H9 (cell line): ENCODE measurements around the gene NIPAL1. TPM values are rescaled to one million over a fixed set of nuclear protein-coding genes. Genes with fewer than 3 reads are reported as not detected.

ENCODE experiments used
- DNase-seq: peaks from one replicate; pipeline ENCODE4 v3.0.0-alpha.2; 2017
- H2AFZ ChIP-seq: one replicate; pipeline ENCODE4 v1.6.1; 2013; ENCODE audit warnings: mild to moderate bottlenecking, low read length, control low read depth, moderate library complexity
- H2AK5ac ChIP-seq: 2 replicates; pipeline ENCODE4 v1.6.1; 2013; ENCODE audit warnings: low read length, control low read depth, mixed read lengths; ENCODE audit not compliant: insufficient read length
- H2BK120ac ChIP-seq: one replicate; pipeline ENCODE4 v1.6.1; 2013; ENCODE audit warnings: low read depth, mild to moderate bottlenecking, low read length, control low read depth, inconsistent platforms; ENCODE audit not compliant: poor library complexity, severe bottlenecking
- H2BK12ac ChIP-seq: 2 replicates; pipeline ENCODE4 v1.6.1; 2013; ENCODE audit warnings: low read length, control low read depth, mixed read lengths, low read depth; ENCODE audit not compliant: insufficient read length
- H2BK15ac ChIP-seq: 2 replicates; pipeline ENCODE4 v1.6.1; 2013; ENCODE audit warnings: low read depth, low read length, control low read depth
- H2BK20ac ChIP-seq: one replicate; pipeline ENCODE4 v1.6.1; 2013; ENCODE audit warnings: low read depth, mild to moderate bottlenecking, low read length, control low read depth, inconsistent platforms; ENCODE audit not compliant: poor library complexity, severe bottlenecking
- H2BK5ac ChIP-seq: 2 replicates; pipeline ENCODE4 v1.6.1; 2013; ENCODE audit warnings: low read length, control low read depth, mixed read lengths; ENCODE audit not compliant: insufficient read length
- H3K14ac ChIP-seq: 2 replicates; pipeline ENCODE4 v1.6.1; 2013; ENCODE audit warnings: low read length, control low read depth; ENCODE audit not compliant: insufficient read depth
- H3K18ac ChIP-seq: 2 replicates; pipeline ENCODE4 v1.6.1; 2013; ENCODE audit warnings: low read depth, mild to moderate bottlenecking, mixed read lengths, low read length, control low read depth; ENCODE audit not compliant: insufficient read length
- H3K23ac ChIP-seq: 2 replicates; pipeline ENCODE4 v1.6.1; 2013; ENCODE audit warnings: low read length, control low read depth, mixed read lengths, low read depth; ENCODE audit not compliant: insufficient read length
- H3K23me2 ChIP-seq: 2 replicates; pipeline ENCODE4 v1.6.1; 2013; ENCODE audit warnings: low read depth, mild to moderate bottlenecking, mixed read lengths, low read length, control low read depth; ENCODE audit not compliant: insufficient read length, poor library complexity, severe bottlenecking
- H3K27ac ChIP-seq: 2 replicates; pipeline ENCODE4 v1.5.1; 2013; ENCODE audit warnings: low read length, control low read depth, mixed read lengths, low read depth; ENCODE audit not compliant: insufficient read length
- H3K27me3 ChIP-seq: 2 replicates; pipeline ENCODE4 v1.6.1; 2013; ENCODE audit warnings: low read length, control low read depth, inconsistent platforms; ENCODE audit not compliant: insufficient read depth
- H3K4ac ChIP-seq: 2 replicates; pipeline ENCODE4 v1.6.1; 2013; ENCODE audit warnings: low read depth, mild to moderate bottlenecking, control low read depth, inconsistent platforms, low read length, moderate library complexity
- H3K4me1 ChIP-seq: 2 replicates; pipeline ENCODE4 v1.6.1; 2013; ENCODE audit warnings: low read length, control low read depth, inconsistent platforms; ENCODE audit not compliant: insufficient read depth
- H3K4me2 ChIP-seq: 2 replicates; pipeline ENCODE4 v1.6.1; 2013; ENCODE audit warnings: low read length, control low read depth, mixed read lengths; ENCODE audit not compliant: insufficient read length, insufficient read depth
- H3K56ac ChIP-seq: 2 replicates; pipeline ENCODE4 v1.6.1; 2013; ENCODE audit warnings: low read depth, mild to moderate bottlenecking, mixed read lengths, low read length, control low read depth; ENCODE audit not compliant: insufficient read length
- H3K79me1 ChIP-seq: 2 replicates; pipeline ENCODE4 v1.6.1; 2013; ENCODE audit warnings: low read depth, mild to moderate bottlenecking, moderate library complexity, low read length, control low read depth, inconsistent platforms; ENCODE audit not compliant: insufficient read depth, poor library complexity, severe bottlenecking
- H3K79me2 ChIP-seq: 2 replicates; pipeline ENCODE4 v1.6.1; 2013; ENCODE audit warnings: low read length, control low read depth, inconsistent platforms; ENCODE audit not compliant: insufficient read depth
- H3K9ac ChIP-seq: 2 replicates; pipeline ENCODE4 v1.6.1; 2013; ENCODE audit warnings: low read length, control low read depth, mixed read lengths; ENCODE audit not compliant: insufficient read length; ENCODE audit errors: extremely low read depth
- H3K9me3 ChIP-seq: one replicate; pipeline ENCODE4 v1.6.1; 2013; ENCODE audit warnings: low read depth, low read length, inconsistent platforms; ENCODE audit not compliant: control insufficient read depth
- H3T11ph ChIP-seq: one replicate; pipeline ENCODE4 v1.6.1; 2013; ENCODE audit warnings: mild to moderate bottlenecking, low read length, control low read depth, inconsistent platforms
- H4K20me1 ChIP-seq: one replicate; pipeline ENCODE4 v1.6.1; 2013; ENCODE audit not compliant: control insufficient read depth, insufficient read length, insufficient read depth
- H4K5ac ChIP-seq: 2 replicates; pipeline ENCODE4 v1.6.1; 2013; ENCODE audit warnings: low read depth, mild to moderate bottlenecking, mixed read lengths, low read length, control low read depth; ENCODE audit not compliant: insufficient read length
- H4K8ac ChIP-seq: replicated peaks from 2 replicates; pipeline ENCODE4 v1.6.1; 2013; ENCODE audit warnings: low read length, control low read depth, mixed read lengths, low read depth; ENCODE audit not compliant: insufficient read length
- H4K91ac ChIP-seq: 2 replicates; pipeline ENCODE4 v1.6.1; 2013; ENCODE audit warnings: low read depth, mild to moderate bottlenecking, moderate library complexity, mixed read lengths, low read length, control low read depth; ENCODE audit not compliant: insufficient read length
- H3K27ac Mint-ChIP-seq, 3 experiments: 2 replicates in 2 of 3; 3 replicates in 1 of 3; pipeline ENCODE4 v1.8.0; 2020 to 2021; ENCODE audit warnings: mixed read lengths in 3 of 3, mild to moderate bottlenecking in 1 of 3, moderate library complexity in 1 of 3
- H3K27me3 Mint-ChIP-seq: 2 replicates; pipeline ENCODE4 v1.8.0; 2021; ENCODE audit warnings: low read depth, mild to moderate bottlenecking, moderate library complexity, mixed read lengths
- H3K36me3 Mint-ChIP-seq, 3 experiments: 2 replicates in 2 of 3; 3 replicates in 1 of 3; pipeline ENCODE4 v1.8.0; 2020 to 2021; ENCODE audit warnings: low read depth in 3 of 3, mixed read lengths in 3 of 3; ENCODE audit not compliant: insufficient read depth in 1 of 3
- H3K4me1 Mint-ChIP-seq, 2 experiments: 2 replicates each; pipeline ENCODE4 v1.8.0; 2020; ENCODE audit warnings: mixed read lengths in 2 of 2
- H3K4me3 Mint-ChIP-seq, 2 experiments: 2 replicates in 1 of 2; 3 replicates in 1 of 2; pipeline ENCODE4 v1.8.0; 2020 to 2021; ENCODE audit warnings: mild to moderate bottlenecking in 2 of 2, mixed read lengths in 2 of 2, moderate library complexity in 1 of 2
- H3K9me3 Mint-ChIP-seq, 2 experiments: 2 replicates in 1 of 2; 3 replicates in 1 of 2; pipeline ENCODE4 v1.8.0; 2020; ENCODE audit warnings: mild to moderate bottlenecking in 2 of 2, mixed read lengths in 2 of 2, moderate library complexity in 1 of 2
- WGBS: extraction: QIAGEN DNeasy Blood & Tissue Kit; methylation state at CpG from one replicate; pipeline ENCODE4 v1.1.7; 2013; ENCODE audit warnings: missing lambda C conversion rate, low lambda C conversion rate, mixed read lengths; ENCODE audit not compliant: insufficient read length; ENCODE audit errors: extremely low coverage; 5-methylcytosine and 5-hydroxymethylcytosine counted together
- total RNA-seq: library from RNA; stranded (reverse); gene quantifications from 2 replicates; pipeline ENCODE4 v1.2.1, GENCODE V29; 2021
- TF ChIP-seq, protein P1 (sequence below): fragments of 200-600 bp; sonication (generic); conservative IDR thresholded peaks from 3 replicates; pipeline ENCODE4 v1.8.0; 2021; ENCODE audit warnings: antibody characterized with exemption, mild to moderate bottlenecking

Gene NIPAL1
- total RNA-seq, 1 experiment from 2014 or later, result 16.9 TPM

DNA sequence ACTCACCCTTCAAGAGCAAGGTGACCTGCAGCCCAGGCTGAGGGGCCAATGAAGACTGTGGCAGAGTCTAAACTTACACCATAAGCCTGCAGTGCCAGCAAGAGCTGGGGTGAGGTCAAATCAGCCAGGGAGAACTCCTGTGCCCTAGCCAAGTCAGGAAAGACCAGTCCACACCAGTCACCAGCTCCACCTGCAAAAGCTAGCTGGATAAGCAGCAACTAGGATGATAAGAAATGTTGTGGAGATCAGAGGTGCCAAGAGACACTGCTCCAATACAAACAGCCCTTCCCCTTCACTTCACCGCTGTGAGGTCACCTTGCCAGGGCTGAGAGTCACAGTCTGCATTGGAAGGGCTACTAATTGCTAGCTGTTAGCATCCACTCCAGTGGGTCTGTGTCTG, 31.3 kb downstream of the NIPAL1 start:
- Mint-ChIP-seq H3K9me3 (peaks cover 0 to 2% of the 10 kb centered on the region in 2 experiments; a peak in 1 of 5 replicates), H3K4me1 (peaks cover 8 to 14% of the 10 kb centered on the region in 2 experiments), H3K4me3 (no peak overlapping the region), H3K27me3 (peaks cover 2% of the 10 kb centered on the region; the same call in 1 of the 2 replicates), H3K36me3 (peaks cover 0 to 2% (median 1%) of the 10 kb centered on the region in 3 experiments; a peak in 2 of 7 replicates), H3K27ac (no peak overlapping the region)
- no peak overlapping the region for H2BK12ac ChIP-seq
- H2BK15ac ChIP-seq, result no peak overlapping the region
- H3K9ac ChIP-seq, result no peak overlapping the region
- no peaks in the 10 kb centered on the region for H3K79me2 ChIP-seq
- no peak overlapping the region for H3K4me2 ChIP-seq
- no peak overlapping the region for H4K5ac ChIP-seq
- H3K9me3 ChIP-seq, result no peaks in the 10 kb centered on the region
- no peak overlapping the region for H2BK5ac ChIP-seq
- no CpG with 5 or more reads among the region's 1 CpG for WGBS
- H4K91ac ChIP-seq, result no peak overlapping the region
- H3K27me3 ChIP-seq, result no peaks in the 10 kb centered on the region
- no peaks in the 10 kb centered on the region for H4K20me1 ChIP-seq
- no peak overlapping the region for H3K23ac ChIP-seq
- no peak overlapping the region for H3K4ac ChIP-seq
- no peak overlapping the region for H2BK120ac ChIP-seq
- H3K27ac ChIP-seq, result no peak overlapping the region
- no peak overlapping the region for H2AFZ ChIP-seq
- H3K18ac ChIP-seq, result no peak overlapping the region
- H3K4me1 ChIP-seq, result no peaks in the 10 kb centered on the region
- H3K14ac ChIP-seq, result no peak overlapping the region
- no peaks in the 10 kb centered on the region for H3K79me1 ChIP-seq
- H3K23me2 ChIP-seq, result no peaks in the 10 kb centered on the region
- no peak overlapping the region for H3K56ac ChIP-seq
- H2AK5ac ChIP-seq, result no peak overlapping the region
- no peak overlapping the region for H4K8ac ChIP-seq
- no peak for DNase-seq
- no peak overlapping the region for H3T11ph ChIP-seq
- no peak overlapping the region for H2BK20ac ChIP-seq
- TF ChIP-seq, protein P1, sequence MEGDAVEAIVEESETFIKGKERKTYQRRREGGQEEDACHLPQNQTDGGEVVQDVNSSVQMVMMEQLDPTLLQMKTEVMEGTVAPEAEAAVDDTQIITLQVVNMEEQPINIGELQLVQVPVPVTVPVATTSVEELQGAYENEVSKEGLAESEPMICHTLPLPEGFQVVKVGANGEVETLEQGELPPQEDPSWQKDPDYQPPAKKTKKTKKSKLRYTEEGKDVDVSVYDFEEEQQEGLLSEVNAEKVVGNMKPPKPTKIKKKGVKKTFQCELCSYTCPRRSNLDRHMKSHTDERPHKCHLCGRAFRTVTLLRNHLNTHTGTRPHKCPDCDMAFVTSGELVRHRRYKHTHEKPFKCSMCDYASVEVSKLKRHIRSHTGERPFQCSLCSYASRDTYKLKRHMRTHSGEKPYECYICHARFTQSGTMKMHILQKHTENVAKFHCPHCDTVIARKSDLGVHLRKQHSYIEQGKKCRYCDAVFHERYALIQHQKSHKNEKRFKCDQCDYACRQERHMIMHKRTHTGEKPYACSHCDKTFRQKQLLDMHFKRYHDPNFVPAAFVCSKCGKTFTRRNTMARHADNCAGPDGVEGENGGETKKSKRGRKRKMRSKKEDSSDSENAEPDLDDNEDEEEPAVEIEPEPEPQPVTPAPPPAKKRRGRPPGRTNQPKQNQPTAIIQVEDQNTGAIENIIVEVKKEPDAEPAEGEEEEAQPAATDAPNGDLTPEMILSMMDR, result no peak
